ENCODE results near the gene MMP11. TPM values are rescaled to one million over a fixed set of nuclear protein-coding genes. Genes with fewer than 3 reads are reported as not detected.

Gene MMP11
- total RNA-seq, 2 experiments from 2014 or later: 0.42 to 0.74 TPM

DNA sequence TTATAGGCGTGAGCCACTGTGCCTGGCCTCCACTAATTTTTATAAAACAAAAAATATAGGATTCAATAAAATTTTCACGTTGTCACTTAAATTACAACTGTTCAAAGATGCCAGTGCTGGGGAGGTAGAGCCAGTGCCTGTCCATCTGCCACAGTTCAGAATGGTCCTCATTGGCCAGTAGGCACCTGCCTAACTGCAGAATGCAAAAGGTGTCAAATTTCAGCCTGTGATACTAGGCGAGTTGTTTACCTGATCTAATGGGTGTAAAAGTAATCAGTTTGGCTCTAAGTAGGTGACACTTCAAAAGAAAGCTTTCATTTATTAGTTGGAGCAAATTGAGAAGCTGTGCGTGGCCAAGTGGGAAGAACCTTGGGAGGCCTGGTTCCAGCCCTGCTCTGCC lies 16.5 kb downstream of the MMP11 start:
- ChIA-PET CTCF (no interaction called here), POLR2A (interaction anchor here (0.5 to 0.6 kb wide), 2 partner anchors 26 to 37 kb away, joined by 3 to 5 read pairs; partner anchors contain the start of gene C22orf15)

DNA sequence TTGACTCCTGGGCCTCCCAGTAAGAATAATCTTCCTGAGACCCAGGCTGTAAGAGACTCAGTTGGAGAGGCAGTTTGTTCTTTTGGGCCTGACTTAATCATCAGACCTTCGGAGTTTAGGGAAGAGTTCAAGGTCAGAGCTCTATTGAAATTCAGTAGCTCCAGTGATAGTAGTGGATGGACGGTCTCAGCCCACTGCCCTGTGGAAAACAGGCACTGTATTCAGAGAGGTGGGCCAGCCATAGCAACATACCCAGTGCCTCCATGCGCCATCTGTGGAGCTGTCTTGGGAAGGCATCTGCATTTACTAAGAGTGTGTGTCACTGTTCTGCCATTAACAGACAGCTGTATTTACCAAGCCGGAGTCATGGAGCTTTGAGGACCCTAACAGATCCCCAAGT lies 17.0 kb downstream of the MMP11 start:
- ChIA-PET CTCF (no interaction called here), POLR2A (interaction anchor here (0.5 to 0.6 kb wide), 2 partner anchors 27 to 36 kb away, joined by 3 to 5 read pairs; partner anchors contain the start of gene C22orf15)

DNA sequence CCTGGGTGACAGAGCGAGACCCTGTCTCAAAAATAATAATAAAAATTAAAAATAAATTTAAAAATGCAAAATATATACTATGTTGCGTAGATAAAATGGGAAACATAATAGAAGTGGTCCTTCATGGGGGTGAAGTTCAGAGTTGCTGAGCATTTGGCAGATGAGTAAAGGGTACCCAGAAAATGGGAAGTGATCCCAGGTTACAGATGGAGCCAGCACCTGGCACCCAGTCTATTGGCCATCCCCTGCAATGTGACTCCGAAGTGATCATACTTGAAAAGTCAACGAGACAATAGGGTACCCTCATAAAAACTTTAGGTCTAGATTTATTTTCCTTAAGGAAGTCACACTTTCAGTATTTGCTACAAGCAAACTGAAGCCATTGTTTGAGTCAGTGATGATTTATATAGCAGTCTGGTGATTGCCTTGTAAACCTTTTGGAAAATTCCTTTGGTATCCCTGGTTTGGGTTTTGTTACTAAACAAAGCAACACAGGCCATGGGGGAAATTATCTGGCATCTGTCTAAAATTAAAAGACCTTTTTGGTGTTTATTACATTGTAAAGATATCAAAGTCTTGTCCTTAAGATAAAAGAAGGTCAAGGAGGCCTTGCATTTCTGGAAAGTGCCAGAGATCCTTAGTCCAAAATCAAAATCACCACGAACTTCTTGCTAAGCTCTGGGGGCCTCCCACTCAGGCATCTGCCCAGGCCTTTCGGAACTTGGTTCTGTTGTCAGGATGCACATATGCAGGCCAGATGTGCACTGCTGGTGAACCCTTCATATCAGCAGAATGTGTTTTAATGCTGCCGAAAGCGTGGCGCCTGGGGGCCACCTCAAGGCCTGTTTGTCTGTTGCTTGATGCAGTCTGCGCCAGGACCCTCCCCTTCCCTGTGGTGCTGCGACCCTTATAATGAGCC lies 18.4 kb downstream of the MMP11 start:
- CTCF ChIA-PET: no interaction called here
- POLR2A ChIA-PET: no interaction called here

DNA sequence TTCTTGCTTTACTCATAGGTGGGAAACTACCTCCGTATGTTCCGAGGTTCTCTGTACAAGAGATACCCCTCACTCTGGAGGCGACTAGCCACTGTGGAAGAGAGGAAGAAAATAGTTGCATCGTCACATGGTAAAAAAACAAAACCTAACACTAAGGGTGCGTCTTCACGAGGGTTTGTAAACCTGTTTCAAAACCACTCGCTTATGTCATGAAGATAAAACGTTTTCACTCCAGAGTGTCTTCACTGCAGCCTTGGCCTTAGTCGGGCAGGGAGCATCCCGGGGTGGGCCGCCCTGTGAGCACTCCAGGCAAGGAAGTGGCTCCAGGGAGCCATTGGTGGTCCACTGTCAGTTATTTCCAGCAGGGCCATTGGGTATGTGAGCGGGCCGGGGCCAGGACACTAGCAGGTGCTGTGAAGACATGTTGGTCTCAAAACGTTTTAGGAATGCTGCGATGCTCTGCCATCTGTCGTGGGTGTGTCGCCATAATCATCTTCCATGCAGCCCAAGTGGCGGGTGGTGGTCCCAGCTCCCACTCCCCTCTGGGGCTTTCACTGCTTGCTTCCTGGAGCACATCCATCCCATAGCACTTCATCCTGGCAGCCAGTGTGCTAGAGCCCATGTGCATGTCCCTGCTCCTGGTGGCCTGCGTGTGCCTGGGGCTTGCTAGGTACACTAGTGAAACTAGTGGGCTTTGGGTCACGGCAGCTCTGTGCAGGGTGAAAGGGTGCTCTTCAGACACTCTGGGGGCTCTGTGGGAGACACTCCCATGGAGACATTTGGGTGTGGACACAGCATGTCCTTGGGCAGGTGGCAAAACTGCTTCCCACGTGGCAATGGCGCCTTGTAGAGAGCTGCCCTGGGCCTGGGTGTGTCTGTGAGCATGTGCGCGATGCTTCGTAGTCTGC lies 19.3 kb downstream of the MMP11 start:
- CTCF ChIA-PET: no interaction called here

DNA sequence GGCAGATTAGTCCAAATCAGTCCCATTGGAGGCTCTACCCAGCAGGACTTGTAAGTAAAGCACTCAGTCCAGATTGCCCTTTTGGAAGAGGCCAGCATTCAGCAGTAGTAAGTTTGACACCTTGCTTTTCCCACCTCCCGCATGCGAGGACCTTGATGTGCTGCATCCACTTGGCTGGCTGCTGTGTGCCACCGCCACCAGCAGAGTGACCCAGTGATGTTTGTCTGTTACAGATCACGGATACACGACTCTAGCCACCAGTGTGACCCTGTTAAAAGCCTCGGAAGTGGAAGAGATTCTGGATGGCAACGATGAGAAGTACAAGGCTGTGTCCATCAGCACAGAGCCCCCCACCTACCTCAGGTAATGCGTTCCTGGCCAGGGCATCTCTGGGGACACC lies 20.7 kb downstream of the MMP11 start:
- ChIA-PET POLR2A (interaction anchor here (0.6 kb wide), 1 partner anchor 64 kb away, joined by 3 read pairs; the partner anchor contains the start of gene SLC2A11), CTCF (no interaction called here)

More for the DNA sequence above, 19.3 kb downstream of the MMP11 start:
- POLR2A ChIA-PET: no interaction called here

DNA sequence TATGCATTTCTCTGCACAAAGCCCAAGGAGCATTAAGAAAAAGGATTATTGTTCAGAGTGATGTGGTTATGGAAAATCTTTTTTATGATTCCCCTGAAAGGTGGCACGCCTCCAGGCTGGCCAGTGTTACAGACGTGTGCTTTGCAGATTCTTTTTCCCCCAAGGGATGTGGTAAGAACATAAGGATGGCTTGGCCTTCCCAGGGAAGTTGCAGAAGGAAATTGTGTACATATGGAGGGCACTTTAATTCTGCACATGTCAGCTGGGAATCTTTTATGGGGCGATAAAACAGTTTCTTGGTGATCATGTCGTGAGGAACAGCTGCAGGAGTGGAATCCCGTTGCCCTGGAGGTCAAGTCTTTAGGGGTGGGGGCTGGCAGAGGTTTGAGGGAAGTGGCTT lies 23.8 kb downstream of the MMP11 start:
- POLR2A ChIA-PET: no interaction called here
- CTCF ChIA-PET: no interaction called here

DNA sequence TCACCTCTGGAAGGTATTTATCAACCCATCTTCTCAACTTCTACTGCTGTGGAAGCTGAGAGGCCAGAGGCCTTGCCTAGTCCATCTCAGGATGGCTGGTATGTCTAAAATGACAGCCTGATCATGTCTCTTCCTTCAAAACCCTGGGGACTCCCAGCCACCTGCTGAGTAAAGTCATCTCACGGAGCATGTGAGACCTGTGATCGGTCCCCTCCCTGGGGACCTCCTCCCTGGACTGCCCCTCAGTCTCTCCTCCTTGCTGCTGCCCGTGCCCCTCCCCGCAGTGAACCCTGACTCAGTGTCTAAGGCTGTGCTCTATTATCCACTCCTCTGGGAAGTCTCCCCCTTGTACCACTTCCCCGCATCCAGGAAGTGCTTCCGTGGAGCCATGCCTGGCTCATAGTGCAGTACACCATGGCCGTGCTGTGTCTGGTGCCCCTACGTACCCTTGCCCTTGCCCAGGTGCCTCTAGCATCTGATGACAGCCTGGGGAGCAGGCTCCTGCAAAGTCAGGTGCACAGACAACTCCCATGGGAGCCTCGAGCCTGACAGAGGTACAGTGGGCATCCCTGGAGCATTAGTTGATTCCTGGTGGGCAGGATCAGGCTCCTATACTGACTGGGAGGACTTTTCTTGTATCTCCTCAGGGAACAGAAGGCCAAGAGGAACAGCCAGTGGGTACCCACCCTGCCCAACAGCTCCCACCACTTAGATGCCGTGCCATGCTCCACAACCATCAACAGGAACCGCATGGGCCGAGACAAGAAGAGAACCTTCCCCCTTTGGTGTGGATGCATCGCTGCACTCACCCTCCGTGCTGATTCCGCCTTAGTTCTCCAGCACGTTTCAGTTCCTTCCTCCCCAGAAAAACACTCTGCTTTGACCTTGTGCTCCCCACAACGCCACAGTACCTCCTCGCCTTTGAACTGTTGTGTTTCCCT lies 27.9 kb downstream of the MMP11 start:
- ChIA-PET POLR2A (no interaction called here), CTCF (no interaction called here)

DNA sequence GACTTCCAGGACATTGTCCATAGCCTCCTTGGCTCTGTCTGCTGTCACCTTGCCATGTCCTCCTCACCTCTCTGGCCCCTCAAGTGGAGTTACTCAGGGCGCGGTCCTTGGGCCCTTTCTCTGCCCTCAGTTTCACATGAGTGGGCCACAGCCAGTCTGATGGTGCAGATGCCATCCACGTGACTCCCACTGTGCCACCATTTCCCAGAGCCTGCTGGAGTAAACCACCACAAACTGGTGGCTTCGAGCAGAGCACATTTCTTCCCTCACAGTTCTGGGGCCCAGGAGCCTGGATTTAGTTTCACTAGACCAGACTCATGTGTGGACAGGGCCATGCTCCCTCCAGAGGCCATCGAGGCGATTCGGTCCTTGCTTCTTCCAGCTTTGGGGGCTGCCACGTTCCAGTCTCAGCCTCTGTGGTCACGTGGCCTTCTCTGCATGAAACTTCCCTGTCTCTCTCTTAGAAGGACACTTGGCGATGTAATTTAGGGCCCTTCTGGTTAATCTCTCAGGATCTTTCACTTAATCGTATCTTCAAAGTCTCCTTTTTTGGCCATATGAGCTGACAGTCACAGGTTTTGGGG lies 28.7 kb downstream of the MMP11 start:
- POLR2A ChIA-PET: no interaction called here
- CTCF ChIA-PET: no interaction called here

DNA sequence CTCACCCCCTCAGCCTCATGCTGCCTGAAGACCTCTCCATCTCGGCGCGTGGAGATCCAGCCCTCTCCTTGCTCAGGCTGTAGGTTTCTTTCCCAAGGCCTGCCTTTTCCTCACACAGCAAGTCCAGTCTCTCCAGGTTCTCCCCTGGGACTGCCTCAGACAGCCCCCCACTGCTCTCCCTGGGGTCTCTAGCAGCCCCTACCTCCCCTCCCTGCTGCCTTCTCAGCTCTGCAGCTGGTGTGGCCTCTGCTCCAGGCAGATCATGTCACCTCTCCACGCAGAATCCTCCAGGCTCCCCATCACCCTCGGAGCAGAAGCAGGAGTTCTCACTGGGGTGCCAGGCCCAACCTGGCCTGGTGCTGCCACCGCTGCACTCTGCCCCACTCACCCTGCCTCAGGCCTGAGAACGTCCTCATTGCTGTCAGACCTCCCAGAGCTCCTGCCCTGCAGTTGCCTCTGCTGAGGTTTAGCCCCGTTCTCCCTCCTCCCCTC lies 29.3 kb downstream of the MMP11 start:
- ChIA-PET POLR2A (no interaction called here), CTCF (no interaction called here)

DNA sequence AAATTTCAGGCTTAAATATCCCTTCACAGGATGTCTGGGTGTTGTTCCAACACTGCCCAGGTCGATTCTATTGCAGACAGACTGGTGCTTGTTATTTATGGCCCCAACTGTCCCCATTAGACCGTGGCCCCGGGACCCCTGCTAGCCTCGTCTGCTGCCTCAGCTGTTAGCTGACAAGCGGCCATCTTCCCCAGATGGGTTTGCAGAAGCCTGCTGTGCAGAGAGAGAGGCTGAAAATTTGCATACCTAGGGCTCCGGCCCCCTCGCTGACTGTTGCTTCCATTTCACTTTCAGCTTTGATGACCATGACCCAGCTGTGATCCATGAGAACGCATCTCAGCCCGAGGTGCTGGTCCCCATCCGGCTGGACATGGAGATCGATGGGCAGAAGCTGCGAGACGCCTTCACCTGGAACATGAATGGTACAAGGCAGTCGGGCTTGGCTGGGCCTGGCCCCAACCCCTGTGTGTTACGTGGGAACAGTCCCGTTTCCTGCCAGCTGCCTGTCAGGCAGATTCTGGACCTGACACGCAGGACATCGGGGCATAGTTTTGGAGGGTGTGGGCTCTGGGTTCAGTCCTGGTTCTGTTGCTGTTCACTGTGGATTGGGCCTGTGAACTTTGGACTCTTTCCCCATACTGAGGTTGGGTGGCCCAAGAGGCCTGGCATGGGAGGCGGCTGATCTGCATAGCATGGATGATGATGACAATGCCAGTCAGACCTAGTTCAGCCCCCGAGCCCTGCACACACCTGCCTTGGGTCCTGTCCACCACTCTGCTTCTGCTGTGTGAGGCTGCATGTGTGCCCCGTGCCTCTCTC lies 30.6 kb downstream of the MMP11 start:
- ChIA-PET CTCF (no interaction called here), POLR2A (no interaction called here)

DNA sequence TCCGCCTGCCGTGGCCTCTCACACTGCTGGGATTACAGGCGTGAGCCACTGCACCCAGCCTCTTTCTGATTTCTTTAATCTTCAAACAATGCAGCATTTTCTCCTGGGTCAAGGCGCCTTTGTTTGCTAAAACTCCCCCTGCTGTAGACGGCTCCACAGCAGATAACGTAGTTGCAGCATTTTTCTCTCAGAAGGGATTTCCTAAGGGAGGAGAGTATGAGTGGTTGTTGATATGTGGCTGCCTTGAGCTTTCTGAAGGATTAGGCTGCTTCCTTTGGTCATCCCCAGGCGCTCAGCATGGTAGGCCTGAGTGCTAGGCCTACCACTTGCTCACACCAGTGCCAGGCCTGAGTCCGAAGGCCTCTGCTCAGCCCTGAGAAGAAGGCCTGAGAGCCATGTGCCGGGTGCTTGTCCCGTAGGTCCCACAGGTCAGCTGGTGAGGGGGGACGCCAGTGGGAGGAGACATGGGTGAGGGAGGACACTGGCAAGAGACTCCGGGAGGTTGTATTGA lies 32.2 kb downstream of the MMP11 start:
- ChIA-PET CTCF (no interaction called here), POLR2A (no interaction called here)

DNA sequence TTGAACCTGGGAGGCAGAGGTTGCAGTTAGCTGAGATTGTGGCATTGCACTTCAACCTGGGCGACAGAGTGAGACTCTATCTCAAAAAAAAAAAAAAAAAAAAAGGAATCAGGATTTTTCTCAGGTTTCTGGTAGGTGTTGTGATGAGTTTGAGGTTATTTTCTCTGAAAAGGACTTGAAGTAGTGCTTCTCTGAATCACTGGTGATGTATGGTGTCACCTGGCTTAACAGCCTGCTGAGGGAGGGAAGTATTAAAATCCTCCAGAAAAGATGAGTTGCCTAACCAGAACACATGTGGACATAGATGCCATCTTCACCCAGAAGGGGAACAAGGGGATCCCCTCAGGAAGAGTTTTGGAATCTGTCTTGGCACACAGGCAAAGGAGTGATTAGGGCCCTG lies 34.2 kb downstream of the MMP11 start:
- ChIA-PET POLR2A (no interaction called here), CTCF (no interaction called here)

DNA sequence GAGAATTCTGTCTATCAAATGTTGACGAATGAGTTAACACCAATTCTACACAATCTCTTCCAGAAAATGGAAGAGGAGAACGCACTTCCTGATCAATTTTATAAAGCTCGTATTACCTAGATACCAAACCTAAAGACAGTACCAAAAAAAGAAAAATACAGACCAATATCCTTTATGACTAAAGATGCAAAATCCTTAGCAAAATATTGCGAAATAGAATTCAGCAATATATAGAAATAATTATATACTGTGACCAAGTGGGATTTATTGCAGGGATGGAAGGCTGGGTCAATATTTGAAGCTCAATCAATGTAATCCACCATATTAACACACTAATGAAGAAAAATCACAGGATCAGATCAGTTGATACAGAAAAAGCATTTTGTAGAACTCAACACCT lies 39.7 kb downstream of the MMP11 start:
- ChIA-PET CTCF (interaction anchor here (1.0 to 1.4 kb wide), 2 partner anchors 37 to 41 kb away, joined by 3 to 4 read pairs; no protein-coding TSS in a partner anchor), POLR2A (no interaction called here)

DNA sequence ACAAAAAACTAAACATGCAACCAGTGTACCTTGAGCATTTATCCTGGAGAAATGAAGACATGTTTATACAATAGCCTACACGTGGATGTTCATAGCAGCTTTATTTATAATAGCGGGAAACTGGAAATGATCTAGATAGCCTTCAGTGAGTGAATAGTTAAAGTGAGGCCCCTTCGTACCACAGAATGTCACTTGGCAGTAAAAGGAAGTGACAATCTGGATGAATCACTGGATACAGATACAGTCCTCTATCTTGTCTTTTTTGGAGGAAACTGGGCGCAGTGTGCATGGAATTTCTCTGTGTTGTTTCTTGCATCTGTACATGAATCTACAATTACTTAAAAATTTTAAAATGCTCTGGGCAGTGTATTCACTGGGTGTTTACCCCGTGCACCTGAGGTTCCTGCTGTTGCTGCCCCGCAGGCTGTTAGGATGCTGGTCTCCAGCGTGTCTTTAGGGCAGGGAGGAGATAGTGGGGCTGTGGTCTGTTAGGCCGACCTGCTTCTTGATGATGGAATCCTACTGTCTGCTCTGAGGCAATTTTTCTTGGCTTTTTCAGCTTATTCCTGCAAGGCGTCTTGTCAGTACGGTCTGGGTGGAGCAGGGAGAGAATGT lies 43.0 kb downstream of the MMP11 start:
- POLR2A ChIA-PET: no interaction called here
- CTCF ChIA-PET: no interaction called here

DNA sequence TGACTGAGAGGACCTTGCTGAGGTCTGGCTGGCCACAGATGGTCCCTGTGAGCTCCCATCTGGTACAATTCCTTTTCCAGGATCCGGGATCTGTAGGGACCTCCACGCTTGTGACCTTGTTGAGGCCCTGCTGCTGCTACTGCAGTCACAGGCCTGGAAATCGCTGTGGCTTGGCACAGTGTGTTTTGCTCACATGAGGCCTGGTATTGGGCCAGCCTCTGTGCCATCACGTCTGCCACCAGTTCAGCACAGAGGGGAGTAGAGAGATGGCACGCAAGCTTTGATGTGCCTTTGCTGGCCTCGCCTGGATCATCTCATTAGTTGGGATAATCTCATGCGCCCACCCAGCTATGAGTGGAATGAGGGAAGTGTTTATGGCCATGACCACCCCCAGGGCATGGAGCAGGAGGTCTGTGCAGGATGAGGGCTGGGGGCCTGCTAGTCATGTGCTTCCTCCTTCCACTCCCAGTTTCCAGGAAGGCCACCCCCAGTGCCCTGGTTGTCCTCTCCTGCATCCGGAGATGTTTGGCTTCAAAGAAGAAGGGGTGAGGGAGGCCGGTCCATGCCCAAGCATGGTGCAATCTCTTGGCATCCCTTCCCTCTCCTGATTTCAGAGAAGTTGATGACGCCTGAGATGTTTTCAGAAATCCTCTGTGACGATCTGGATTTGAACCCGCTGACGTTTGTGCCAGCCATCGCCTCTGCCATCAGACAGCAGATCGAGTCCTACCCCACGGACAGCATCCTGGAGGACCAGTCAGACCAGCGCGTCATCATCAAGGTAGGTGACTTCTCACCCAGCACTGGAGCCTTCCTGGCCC lies 43.7 kb downstream of the MMP11 start:
- CTCF ChIA-PET: no interaction called here
- POLR2A ChIA-PET: no interaction called here

DNA sequence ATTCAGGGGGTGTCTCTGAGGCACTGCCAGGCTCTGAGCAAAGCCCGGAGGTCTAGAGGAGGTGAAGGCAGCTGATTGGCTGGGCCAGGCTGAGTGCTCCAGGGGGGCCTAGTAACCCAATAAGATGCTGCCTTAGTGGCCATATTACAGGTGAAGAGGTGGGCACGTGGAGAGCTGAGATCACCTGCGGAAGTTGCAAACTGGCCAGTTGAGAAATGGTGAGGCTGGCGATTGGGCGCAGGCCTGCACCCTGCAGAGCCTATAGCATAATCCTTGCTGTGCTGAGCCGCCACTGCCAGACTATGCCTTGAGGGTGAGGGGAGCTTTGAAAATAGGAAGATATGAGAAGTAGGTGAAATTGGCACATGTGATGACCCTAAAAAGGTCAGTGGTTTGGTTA lies 44.5 kb downstream of the MMP11 start:
- ChIA-PET CTCF (no interaction called here), POLR2A (no interaction called here)

DNA sequence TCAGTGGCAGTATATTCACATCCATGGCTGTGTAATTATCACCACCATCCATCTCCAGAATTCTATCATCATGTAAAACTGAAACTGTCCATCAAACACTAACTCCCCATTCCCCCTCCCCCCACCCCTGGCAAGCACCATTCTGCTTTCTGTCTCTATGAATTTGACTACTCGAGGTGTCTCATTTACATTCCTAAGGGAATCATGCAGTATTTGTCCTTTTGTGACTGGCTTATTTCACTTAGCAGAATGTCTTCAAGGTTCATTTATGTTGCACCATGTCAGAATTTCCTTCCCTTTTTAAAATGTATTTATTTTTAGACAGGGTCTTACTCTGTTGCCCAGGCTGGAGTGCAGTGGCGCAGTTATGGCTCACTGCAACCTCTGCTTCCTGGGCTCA lies 45.9 kb downstream of the MMP11 start:
- CTCF ChIA-PET: no interaction called here
- POLR2A ChIA-PET: no interaction called here
